UCSD-AML1 (cell line): ENCODE measurements around the gene AKAP13.

ENCODE experiments used
- DNase-seq: peaks from one replicate; lab custom pipeline; 2025; ENCODE audit not compliant: unreplicated experiment; lab: John Stamatoyannopoulos, UW

AKAP13 gene

DNA sequence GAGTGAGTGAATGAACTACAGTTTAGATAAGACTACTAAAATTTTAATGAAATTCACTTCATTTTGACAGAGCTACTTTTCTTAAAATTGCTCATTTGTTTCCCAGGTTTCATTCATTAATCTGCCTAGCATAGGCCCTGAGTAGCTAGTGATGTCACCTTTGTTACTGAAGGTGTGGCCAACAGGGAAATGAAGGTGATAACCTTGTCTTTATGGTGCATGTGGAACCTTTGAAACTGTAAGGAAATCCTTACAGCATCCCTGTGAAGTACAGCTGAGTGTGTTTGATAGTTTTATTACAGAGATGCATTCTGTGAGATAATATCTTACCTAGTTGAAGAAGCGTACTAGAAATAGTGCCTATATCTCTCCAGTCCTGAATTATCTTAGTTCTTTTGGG is 112.9 kb downstream of the AKAP13 start:
- no peak for DNase-seq

DNA sequence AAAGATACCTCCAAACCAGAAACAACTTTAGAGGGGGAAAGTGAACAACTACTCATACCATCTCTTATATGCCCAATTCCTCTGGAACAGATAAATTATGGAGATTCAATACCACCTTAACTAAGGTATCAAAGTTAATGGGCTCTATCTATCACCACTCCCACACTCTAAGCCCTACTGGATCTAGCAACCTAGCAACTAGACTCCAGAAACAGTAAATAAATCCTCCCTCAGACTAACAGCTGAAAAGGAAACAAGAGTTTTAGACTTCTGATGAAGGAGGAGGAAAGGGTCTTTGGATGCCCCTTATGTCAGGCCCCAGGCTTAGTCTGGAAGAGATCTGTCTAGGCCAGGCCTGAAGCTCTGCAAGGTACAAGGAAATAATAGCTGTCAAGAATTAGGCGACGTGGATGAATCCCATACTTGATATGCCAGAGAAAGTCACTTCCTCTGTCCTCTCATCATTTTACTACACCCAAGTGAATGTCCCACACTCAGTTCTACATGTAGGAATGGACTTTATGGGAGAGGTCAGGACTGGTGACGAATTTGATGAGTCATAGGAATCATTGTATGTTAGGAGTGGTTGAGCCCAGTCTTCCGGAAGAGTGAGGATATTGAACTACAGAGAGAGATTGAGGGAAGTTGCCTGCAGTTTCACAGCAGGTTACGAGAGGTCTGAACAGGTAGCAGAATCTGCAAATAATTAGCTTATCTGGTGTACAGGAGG is 113.8 kb downstream of the AKAP13 start:
- no peak for DNase-seq

DNA sequence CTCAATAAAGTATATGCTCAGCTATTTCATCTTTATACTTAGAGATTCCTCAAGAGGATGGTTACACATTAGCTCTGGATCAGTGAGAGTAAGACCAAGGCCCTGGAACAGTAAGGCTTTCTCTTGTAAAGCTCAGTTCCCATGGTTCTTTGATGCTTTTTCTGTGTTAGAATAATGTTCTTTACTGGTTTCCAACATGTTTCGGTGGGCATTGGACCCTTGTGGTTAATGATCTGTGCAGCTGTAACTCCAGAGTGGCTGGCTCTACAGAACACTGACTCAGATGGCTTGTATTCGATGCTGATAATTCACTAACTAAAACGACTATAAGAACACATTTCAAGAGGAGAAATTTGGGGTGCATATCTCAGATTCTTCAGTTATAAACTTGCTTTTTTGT is 114.7 kb downstream of the AKAP13 start:
- no peak for DNase-seq

DNA sequence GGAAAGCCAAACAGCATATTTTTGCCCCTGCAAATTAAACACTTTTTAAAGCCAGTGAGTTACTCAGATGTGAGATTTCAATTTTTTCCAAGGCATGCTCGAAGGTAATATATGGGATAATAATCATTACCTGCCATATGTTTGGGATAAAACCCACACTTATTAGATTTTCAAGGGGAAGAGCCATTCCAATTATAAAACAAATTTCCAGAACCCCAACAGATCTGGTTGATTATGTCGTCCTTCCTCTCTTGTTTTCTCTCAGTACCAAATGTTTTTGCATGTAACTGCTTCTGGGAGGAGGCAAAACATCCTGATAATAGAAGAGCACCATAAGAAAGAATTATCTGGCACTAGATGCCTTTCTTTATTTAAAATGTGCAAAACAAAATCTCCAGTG is 115.1 kb downstream of the AKAP13 start:
- no peak for DNase-seq

DNA sequence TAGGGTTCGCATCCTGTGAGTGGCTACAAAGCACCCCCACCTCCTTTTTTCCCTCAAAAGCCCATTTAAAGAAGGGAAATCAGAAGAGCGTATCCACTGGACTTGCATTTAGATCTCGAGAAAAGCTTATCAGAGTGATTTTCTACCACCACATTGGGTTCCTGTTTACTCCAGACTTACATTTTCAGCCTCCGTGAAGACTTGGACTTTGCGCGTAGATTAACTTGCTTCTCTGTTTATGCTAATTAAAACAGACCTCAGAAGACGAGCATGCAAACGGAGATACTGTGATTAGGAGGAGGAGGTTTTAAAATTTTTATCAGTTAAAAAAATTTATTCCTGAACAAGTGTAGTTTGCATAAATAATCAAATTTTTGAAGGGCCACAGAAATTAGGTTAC is 115.7 kb downstream of the AKAP13 start:
- no peak for DNase-seq

DNA sequence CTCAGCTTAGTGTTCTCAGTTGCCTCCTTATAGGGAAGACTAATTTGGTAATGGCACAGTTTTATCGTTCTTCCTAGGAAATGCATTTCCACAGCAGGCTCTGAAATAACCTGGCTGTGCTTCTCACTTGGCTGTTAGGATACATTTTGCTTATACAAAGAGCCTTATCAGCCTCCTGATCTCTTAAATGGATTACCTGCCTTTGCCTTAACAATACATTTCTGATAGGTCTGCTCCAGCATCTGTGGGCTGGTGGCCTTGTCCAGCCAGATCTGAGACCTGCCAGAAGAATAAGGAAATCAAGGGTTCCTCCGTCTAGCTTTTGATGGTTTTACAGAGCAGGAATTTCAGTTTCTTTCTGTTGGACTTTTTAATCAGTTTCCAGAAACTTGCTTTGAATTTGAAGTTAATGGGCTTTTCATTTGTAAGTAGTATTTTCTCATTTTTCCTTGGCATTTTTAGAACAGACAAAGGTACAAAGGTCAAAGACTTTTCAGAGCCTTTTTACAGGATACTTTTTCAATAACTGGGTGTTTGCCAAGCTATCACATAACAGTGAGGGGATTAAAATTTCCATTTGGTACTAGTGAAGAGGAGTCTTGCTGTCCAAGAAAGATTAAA is 116.3 kb downstream of the AKAP13 start:
- DNase-seq, result no peak

DNA sequence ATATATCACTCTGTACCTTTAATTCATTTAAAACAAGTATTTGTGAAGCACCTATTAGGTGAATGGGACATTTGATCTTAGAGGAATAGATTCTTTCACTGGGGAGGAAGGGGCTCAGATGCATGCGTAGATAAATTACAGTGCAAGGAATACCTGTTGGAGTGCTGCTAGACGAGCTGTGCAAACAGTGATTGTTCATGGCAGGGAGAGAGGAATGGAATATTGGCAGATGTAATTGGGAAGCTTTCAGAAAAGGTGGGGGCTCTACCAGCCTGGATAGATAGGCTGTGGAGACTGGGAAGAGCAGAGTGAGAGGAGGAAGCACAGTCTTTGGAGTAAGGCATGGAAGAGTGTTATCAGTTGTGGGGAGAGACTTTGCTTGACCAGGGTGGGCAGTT is 116.8 kb downstream of the AKAP13 start:
- no peak for DNase-seq

DNA sequence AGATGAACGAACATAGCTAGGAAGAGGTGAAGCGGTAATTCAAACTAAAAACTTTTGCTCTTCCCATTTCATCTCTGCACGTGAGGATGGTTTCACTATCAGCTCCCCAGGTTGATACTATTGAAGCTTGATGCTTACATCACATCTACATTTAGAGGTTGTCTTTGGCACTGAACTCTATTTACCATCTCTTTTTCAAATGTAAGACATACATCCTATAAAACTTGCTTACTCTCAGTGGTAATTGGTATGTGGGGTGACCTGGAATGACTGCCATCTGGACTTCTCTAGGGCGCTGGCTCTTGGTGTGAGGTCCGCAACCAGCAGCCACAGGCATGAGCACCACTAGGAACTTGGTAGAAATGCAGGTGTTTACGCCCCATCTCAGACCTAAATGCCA is 118.1 kb downstream of the AKAP13 start:
- DNase-seq, result no peak

DNA sequence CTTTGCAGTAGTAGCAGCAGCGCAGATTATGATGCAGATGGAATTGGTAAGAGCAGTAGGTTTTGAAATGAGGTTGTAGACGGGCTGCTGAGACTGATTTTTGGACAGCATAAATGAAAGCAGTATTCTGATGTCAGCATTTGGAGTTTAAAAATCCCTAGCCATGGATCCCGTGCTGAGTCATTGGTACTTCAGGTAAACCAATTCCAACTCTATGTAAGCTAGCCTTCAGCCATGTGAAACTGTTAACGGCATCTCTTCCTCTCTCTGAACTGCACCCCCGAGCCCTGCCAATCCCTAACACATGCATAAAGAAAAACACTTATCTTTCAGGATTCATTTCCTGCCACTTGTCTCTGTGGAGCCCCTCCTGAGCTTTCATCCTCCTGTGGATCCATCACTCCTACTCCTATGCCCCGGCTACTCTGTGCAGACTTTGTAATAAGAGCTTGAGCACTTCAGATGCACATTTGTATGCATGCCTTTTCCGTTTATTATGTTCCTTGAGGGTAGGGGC is 119.0 kb downstream of the AKAP13 start:
- no peak for DNase-seq

DNA sequence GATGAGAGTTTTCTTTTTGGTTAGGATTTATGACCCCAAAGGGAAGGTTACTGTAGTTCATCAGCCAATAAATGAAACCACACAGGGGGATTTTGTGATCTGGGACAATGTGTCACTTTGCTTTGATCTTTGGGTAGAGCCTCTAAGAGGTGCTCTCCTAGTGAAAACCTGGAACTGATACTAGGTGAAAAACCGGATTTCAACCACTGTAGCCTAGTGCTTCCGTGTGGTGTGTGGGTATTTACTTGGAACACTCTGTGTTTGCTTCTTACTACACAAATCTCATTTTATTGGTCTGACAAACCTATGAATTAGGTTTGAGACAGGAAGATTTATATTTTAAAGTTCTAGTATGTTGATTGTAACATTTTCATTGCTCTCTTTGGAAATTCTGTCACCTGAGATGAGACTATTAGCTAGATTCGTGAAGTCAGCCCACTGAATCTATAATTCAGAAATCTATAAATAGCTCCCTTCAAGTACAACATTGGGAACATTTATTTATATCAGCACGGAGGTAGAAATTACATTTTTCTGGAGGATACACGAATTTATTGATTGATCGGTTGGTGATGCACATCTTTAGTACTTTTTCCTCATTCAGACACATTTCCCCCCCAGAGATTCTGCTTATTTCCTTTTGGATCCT is 119.8 kb downstream of the AKAP13 start:
- no peak for DNase-seq

DNA sequence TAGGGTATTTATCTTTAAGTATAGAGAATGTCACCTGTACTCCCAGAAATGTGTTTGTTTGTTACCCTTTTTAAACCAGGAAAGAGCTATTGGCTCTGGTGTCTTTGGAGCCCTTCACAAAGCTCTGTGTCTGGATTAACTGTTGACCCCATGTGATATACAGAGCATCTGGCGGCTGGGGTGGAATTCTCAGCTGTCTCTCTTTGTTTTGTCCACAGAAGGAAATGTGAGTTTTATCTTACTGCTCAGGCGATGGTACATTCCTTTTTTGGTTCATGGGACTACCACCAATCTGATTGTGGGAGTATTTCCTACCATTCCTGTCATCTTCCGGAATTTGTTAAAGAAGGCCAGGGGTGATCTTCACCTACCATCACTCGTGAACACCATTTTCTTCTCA is 120.3 kb downstream of the AKAP13 start:
- no peak for DNase-seq

DNA sequence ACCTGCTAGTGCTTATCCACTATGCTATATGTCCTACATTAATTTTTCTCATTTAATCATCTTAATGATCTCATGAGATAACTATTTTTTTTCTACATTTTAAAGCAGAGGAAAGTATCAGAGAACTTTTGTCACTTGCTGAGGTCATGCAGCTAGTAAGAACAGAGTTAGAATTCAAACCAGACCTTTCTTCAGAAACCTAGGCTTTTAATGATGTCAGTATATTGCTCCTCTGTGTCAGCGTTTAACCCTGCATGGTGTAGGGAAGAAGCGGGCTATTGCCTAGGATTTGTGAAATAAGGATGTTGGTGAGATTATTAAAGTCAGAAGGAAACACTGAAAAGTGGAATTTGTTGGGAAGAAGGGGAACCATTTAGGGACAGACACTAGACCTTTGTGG is 121.2 kb downstream of the AKAP13 start:
- DNase-seq, result no peak

DNA sequence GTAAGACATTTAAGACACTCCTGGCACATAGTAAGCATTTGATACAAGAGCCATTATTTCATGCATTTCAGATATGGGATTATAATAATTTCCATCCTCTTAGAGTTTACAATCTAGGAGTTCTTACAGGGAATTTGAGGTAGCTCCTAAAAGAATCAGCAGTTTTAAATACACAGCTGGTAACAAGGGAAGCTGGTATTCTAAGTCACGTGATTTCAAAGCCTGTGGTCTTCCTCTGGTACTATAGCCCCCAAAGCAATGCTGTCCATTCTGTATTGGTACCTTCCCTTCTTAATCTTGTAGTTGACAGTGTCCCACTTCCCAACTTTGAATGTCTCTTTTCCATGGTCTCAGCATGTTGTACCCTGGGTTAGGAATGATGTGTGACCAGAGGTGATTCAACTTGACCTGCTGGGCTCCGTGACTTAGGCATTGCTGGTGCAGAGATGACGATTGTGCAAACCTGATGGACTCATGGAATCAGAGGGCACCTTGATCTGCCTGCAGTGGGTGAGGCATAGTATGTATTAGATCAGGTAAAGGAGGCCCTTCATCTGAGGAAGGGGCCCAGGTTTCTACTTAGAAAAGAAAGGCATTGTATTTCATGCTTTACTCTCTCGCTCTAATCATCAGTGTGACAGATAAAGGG is 122.9 kb downstream of the AKAP13 start:
- no peak for DNase-seq

DNA sequence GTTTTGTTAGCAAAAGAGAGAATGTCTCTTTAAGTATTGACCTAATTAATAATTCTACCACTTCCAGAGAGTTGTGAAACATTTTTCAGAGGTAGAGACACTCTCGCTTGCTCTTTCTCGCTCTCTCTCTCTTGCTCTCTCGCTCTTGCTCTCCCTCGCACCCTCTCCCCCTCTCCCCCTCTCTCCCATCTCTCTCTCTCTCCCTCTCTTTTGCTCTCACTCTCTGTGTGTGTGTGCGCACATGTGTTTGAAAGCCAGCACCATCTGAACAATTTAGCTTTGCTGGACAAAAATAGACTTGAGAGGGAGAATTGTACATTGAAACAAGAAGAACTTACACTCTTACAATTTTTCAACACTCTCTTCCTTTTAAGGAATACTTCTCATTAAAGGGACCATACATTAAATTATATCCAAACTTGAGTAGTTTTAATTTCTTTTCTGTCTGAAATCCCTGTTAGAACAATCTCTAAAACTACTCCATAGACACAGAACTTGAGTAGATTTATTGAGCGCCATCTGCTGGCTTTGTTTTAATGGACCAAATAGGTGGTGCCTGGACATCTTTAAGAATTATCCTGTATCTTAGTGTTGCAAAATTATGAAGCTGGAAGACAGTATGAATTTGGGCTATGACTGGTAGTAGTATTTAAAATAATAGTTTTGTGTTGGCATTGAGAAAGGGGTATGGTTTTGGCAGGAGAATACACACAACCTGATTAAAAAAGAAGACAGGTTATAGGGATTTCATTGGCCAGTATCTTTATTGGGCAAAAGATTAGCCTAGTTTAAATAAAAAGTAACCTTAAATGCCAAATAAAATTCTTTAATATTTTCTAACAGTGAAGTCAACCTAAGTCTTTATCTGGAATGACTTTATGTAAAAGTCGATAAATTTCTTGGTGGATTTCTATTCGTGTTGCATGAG is 124.6 kb downstream of the AKAP13 start:
- DNase-seq, result no peak

DNA sequence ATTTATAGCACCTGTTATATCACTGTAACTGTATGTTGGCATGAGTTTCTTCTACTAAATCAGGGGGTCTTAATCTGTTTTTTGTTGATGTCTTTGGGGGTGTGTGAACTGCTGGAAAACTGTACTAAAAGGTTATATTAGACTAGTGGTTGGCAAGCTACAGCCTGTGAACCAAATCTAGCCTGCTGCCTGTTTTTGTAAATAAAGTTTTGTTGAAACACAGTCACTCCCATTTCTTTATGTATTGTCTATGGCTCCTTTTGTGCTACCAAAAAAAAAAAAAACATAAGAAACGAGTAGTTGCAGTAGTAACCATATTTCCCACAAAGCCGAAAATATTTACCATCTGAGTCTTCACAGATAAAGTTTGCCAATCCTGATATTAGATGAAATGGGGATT is 126.7 kb downstream of the AKAP13 start:
- DNase-seq, result no peak

DNA sequence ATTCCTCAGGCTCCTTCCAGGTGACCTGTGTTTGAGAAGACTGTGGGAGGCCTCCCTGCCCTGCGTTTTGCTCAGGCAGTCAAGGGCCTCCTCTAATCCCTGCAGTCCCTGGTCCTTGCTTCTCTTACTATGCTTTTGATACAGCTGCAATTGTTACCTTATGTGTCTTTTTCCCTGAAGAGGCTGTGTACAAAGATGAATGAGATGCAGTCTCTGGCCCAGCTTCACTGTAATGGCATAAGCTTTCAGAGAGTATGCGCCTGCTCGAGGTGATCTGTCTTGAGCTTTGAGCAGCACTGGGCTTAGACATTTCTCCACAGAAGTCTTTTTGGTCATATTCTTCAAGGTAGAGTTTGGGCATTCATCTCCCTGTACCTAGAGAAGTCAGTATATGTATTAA is 129.6 kb downstream of the AKAP13 start:
- DNase-seq, result no peak

DNA sequence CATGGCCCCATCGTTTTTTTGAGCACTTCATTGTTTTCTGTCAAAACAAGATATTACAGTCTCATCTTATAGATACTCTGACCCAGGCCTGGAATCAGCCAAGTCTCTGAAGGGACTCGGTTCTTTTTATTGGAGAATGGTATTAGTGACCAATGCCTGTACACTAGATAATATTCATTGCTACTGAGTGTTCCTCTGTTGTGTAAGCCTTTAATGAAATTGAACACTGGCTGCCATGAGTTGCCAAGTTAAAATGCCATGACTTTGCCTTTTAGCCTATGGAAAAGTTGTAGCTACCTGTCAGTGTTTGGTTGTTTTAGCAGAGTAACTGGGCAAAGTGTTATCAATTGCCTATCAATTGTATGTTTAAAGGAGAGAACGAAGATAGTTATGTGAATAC is 134.0 kb downstream of the AKAP13 start:
- DNase-seq, result no peak

DNA sequence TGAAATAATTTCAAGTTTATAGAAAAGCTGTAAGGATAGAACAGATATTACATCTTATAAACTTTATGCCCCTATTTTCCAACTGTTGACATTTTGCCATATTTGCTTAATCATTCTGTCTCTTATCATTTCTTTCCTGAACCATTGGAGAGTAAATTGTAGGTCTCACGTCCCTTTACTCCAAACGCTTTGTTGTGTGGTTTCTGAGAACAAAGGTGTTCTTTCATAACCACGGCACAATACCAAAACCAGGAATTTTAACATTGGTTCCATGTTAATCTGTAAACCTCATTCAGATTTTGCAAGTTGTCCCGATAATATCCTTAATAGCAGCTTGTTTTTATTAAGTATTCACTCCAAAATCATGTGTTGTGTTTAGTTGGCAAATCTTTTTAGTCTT is 134.8 kb downstream of the AKAP13 start:
- DNase-seq, result no peak

DNA sequence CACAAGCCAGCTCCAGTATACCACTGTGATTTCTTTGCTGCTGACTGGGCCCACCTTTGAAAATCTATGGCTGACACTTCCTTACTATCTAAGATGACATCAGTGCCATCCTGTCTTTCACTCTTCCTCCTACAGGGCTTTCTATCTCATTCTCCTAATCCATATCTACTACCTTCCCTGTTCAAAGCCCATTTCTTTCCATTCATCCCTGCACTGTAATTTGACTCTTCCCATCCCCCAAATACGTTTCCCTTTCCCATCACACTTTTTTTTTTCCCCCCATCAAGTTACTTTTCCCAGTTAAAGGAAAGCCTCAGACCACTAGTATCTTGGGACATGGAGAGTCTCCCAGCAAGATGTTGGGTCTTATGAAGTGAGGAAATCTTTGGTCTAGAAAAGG is 136.7 kb downstream of the AKAP13 start:
- no peak for DNase-seq

DNA sequence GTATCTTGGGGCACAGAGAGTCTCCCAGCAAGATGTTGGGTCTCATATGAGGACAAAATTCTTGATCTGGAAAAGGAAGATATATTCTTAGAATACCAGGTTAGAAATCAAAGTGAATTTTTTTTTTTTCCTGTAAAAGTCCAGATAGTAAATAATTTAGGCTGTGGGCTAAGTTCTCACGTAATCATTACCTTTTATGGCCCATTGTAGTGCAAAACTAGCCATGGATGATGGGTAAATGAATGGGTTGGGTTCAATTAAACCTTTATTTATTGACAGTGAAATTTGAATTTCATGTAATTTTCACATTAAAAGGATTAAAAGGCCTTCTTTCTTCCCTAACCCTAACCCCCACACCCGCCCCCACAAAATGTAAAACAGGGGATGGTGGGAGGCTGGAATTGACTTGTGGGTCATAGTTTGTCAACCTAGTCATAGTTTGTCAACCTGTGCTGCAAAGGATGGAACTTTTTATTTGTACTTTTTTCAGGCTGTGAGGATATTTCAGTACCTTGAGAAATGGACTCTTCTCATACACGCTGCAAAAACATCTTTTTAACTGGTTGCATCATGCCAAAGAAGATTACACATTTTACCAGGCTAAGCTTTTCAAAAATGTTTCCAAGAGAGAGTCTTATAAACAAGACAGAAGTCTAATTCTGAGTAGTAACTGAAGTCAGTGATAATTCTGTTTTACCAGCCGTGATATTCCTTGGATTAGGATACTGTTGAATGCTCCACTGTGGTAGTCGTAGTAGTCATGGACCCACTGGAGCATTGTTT is 138.8 kb downstream of the AKAP13 start:
- no peak for DNase-seq
